Endodermal cell (in vitro differentiated cells): ENCODE measurements around the gene LRTM2. TPM values are rescaled to one million over a fixed set of nuclear protein-coding genes. Genes with fewer than 3 reads are reported as not detected.

Source experiments
- DNase-seq: peaks from one replicate; pipeline ENCODE4 v3.0.0-alpha.2; 2017
- H3K27ac ChIP-seq: 2 replicates; pipeline ENCODE4 v1.5.1; 2013; ENCODE audit warnings: mild to moderate bottlenecking, low read depth, low read length, moderate library complexity
- H3K27me3 ChIP-seq: 2 replicates; pipeline ENCODE4 v1.6.1; 2013; ENCODE audit warnings: mild to moderate bottlenecking, low read length, moderate library complexity; ENCODE audit not compliant: insufficient read depth, control insufficient read depth, poor library complexity, severe bottlenecking
- H3K36me3 ChIP-seq: 2 replicates; pipeline ENCODE4 v1.7.0; 2013; ENCODE audit warnings: mild to moderate bottlenecking, low read length, moderate library complexity; ENCODE audit not compliant: control insufficient read depth, insufficient read depth
- H3K4me1 ChIP-seq: one replicate; pipeline ENCODE4 v1.7.0; 2013; ENCODE audit warnings: low read length; ENCODE audit not compliant: control insufficient read depth, insufficient read depth
- H3K4me3 ChIP-seq: 2 replicates; pipeline ENCODE4 v1.5.1; 2013; ENCODE audit warnings: mild to moderate bottlenecking, low read length, moderate library complexity
- H3K9ac ChIP-seq: 2 replicates; pipeline ENCODE4 v1.6.1; 2013; ENCODE audit warnings: mild to moderate bottlenecking, low read length, moderate library complexity; ENCODE audit not compliant: poor library complexity, severe bottlenecking; ENCODE audit errors: extremely low read depth
- H3K9me3 ChIP-seq: 2 replicates; pipeline ENCODE4 v1.6.1; 2013; ENCODE audit warnings: mild to moderate bottlenecking, low read length, moderate library complexity; ENCODE audit not compliant: control insufficient read depth
- H3K27ac Mint-ChIP-seq: 2 replicates; pipeline ENCODE4 v1.8.0; 2020; ENCODE audit warnings: mixed read lengths
- H3K27me3 Mint-ChIP-seq: 2 replicates; pipeline ENCODE4 v1.8.0; 2021; ENCODE audit warnings: mild to moderate bottlenecking, mixed read lengths; ENCODE audit not compliant: insufficient read depth
- H3K36me3 Mint-ChIP-seq: 2 replicates; pipeline ENCODE4 v1.8.0; 2020; ENCODE audit warnings: low read depth, mixed read lengths
- H3K4me1 Mint-ChIP-seq: 2 replicates; pipeline ENCODE4 v1.8.0; 2020; ENCODE audit warnings: mixed read lengths
- H3K4me3 Mint-ChIP-seq: 2 replicates; pipeline ENCODE4 v1.8.0; 2020; ENCODE audit warnings: mild to moderate bottlenecking, moderate library complexity, mixed read lengths
- H3K9me3 Mint-ChIP-seq: 2 replicates; pipeline ENCODE4 v1.8.0; 2020; ENCODE audit warnings: mild to moderate bottlenecking, mixed read lengths
- CTCF ChIP-seq: fragments of 200-600 bp; sonication (generic); conservative IDR thresholded peaks from 2 replicates; pipeline ENCODE4 v1.5.0; 2021; ENCODE audit warnings: antibody characterized with exemption, mild to moderate bottlenecking
- WGBS, 2 experiments: methylation state at CpG; one replicate each; pipeline versions ENCODE4 v1.1.5 to v1.1.7; 2013; ENCODE audit warnings: missing lambda C conversion rate in 2 of 2, mixed read lengths in 1 of 2; ENCODE audit not compliant: insufficient coverage in 1 of 2, insufficient read length in 1 of 2; 5-methylcytosine and 5-hydroxymethylcytosine counted together
- total RNA-seq, 2 donors: library from RNA; stranded (reverse); fragmentation: NEBNext Ultra II Directional in 1 of 2; extraction: Animal tissue kit (Norgen Biotek cat#: 25700) in 1 of 2; gene quantifications; 2 replicates in 1 of 2; 3 replicates in 1 of 2; pipeline ENCODE4 v1.2.1, GENCODE V29; 2021

LRTM2 gene
- total RNA-seq, 2 donors from 2014 or later, result 0.40 TPM

- Histone ChIP-seq H3K27me3 (peaks cover 13% of the 10 kb centered on the region), H3K36me3 (no peaks in the 10 kb centered on the region), H3K9ac (no peak overlapping the region), H3K4me3 (no peak overlapping the region), H3K4me1 (no peaks in the 10 kb centered on the region), H3K9me3 (no peaks in the 10 kb centered on the region), H3K27ac (no peak overlapping the region)
- peaks cover 12% of the 10 kb centered on the region for H3K4me1 Mint-ChIP-seq
- H3K4me3 Mint-ChIP-seq, result no peak overlapping the region
- no peak overlapping the region for H3K27ac Mint-ChIP-seq
- H3K27me3 Mint-ChIP-seq, result peaks cover 27% of the 10 kb centered on the region
- no peak for TF ChIP-seq CTCF
- H3K36me3 Mint-ChIP-seq, result no peaks in the 10 kb centered on the region
- DNase-seq, result no peak
- H3K9me3 Mint-ChIP-seq, result no peaks in the 10 kb centered on the region
- 90 to 94% methylated on average over 22 to 38 of the region's 38 CpGs for WGBS, 2 experiments
These were observed 7.8 kb downstream of the LRTM2 start for GRCh38 chr12:1827826-1828805.

GRCh38 chr12:1828856-1829255 lies 8.5 kb downstream of the LRTM2 start:
- H3K36me3 Mint-ChIP-seq, result no peaks in the 10 kb centered on the region
- H3K4me3 Mint-ChIP-seq, result no peak overlapping the region
- H3K27ac Mint-ChIP-seq, result no peak overlapping the region
- Histone ChIP-seq H3K9me3 (no peaks in the 10 kb centered on the region), H3K4me3 (no peak overlapping the region), H3K4me1 (no peaks in the 10 kb centered on the region), H3K27me3 (peaks cover 18% of the 10 kb centered on the region), H3K9ac (no peak overlapping the region), H3K36me3 (no peaks in the 10 kb centered on the region), H3K27ac (no peak overlapping the region)
- H3K27me3 Mint-ChIP-seq, result peaks cover 32% of the 10 kb centered on the region
- DNase-seq, result no peak
- H3K4me1 Mint-ChIP-seq, result peaks cover 12% of the 10 kb centered on the region
- H3K9me3 Mint-ChIP-seq, result no peaks in the 10 kb centered on the region
- WGBS, 2 experiments, result 88 to 90% methylated on average over 13 to 16 of the region's 16 CpGs
- no peak for TF ChIP-seq CTCF

- peaks cover 20% of the 10 kb centered on the region for H3K27me3 ChIP-seq
- H3K27ac ChIP-seq, result no peak overlapping the region
- peaks cover 12% of the 10 kb centered on the region for H3K4me1 Mint-ChIP-seq
- TF ChIP-seq CTCF, result no peak
- H3K9ac ChIP-seq, result no peak overlapping the region
- H3K4me3 Mint-ChIP-seq, result no peak overlapping the region
- H3K36me3 Mint-ChIP-seq, result no peaks in the 10 kb centered on the region
- no peaks in the 10 kb centered on the region for H3K9me3 ChIP-seq
- peaks cover 35% of the 10 kb centered on the region for H3K27me3 Mint-ChIP-seq
- H3K4me1 ChIP-seq, result no peaks in the 10 kb centered on the region
- H3K9me3 Mint-ChIP-seq, result no peaks in the 10 kb centered on the region
- no peak overlapping the region for H3K27ac Mint-ChIP-seq
- H3K4me3 ChIP-seq, result no peak overlapping the region
- WGBS, 2 experiments, result 83 to 88% methylated on average over 9 to 11 of the region's 11 CpGs
- DNase-seq, result no peak
- H3K36me3 ChIP-seq, result no peaks in the 10 kb centered on the region
These were observed 9.0 kb downstream of the LRTM2 start for GRCh38 chr12:1829306-1829900.
